ENCODE results near the gene ULBP1. TPM values are rescaled to one million over a fixed set of nuclear protein-coding genes. Genes with fewer than 3 reads are reported as not detected.
"Not testable (repeated sequence)": the region's sequence is repeated elsewhere in the genome, so short reads cannot be mapped to it uniquely, and the experiment has no call there.

ULBP1 gene
- total and polyA plus RNA-seq, 2 donors from 2014 or later = 0.47 to 0.72 TPM

DNA sequence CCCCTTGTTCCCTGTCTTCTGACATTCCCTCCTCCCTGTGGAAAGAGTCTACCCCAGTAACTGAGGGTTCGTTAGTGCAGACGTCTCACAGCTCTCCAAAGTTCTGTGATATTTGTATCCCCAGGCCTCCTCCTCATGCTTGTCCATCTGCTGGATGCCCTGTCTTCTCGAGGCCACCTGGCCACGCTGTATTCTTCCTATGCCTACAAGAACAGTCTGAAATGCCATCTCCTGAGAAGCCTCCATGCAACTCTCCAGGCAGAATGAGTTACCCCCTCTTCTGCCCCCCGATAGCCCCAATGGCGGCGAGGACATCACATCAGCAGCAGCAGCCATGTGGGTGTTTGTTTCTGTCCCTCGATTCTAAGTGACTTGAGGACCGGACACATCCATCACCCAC, 12.6 kb upstream of the ULBP1 start:
- intact Hi-C loops (cut with DNase I) = no loop called here
- FAIRE-seq (no peak), DNase-seq (no peak)
- Histone ChIP-seq H3K9me3 (ENCODE audit: control insufficient read depth in 2 of 3, insufficient read depth in 1 of 3, low read length in 3 of 3) (no peaks in the 10 kb centered on the region), H3K9ac (ENCODE audit: low read length in 3 of 3) (no peak overlapping the region), H3K4me3 (ENCODE audit: low read length in 3 of 3) (no peak overlapping the region), H3K27me3 (ENCODE audit: control insufficient read depth, insufficient read depth, low read length) (peaks cover 41% of the 10 kb centered on the region), H3K36me3 (ENCODE audit: control insufficient read depth in 2 of 3, insufficient read depth in 3 of 3, low read length in 3 of 3) (no peaks in the 10 kb centered on the region), H3K4me1 (ENCODE audit: control insufficient read depth in 2 of 3, insufficient read depth in 2 of 3, low read depth in 1 of 3, low read length in 3 of 3) (no peaks in the 10 kb centered on the region), H3K27ac (ENCODE audit: low read depth in 2 of 2, low read length in 2 of 2) (no peak overlapping the region)
- TF ChIP-seq, protein P1, sequence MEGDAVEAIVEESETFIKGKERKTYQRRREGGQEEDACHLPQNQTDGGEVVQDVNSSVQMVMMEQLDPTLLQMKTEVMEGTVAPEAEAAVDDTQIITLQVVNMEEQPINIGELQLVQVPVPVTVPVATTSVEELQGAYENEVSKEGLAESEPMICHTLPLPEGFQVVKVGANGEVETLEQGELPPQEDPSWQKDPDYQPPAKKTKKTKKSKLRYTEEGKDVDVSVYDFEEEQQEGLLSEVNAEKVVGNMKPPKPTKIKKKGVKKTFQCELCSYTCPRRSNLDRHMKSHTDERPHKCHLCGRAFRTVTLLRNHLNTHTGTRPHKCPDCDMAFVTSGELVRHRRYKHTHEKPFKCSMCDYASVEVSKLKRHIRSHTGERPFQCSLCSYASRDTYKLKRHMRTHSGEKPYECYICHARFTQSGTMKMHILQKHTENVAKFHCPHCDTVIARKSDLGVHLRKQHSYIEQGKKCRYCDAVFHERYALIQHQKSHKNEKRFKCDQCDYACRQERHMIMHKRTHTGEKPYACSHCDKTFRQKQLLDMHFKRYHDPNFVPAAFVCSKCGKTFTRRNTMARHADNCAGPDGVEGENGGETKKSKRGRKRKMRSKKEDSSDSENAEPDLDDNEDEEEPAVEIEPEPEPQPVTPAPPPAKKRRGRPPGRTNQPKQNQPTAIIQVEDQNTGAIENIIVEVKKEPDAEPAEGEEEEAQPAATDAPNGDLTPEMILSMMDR (IDR thresholded peaks at IDR 0.05; ENCODE audit: borderline replicate concordance, extremely low read depth, insufficient read depth) = no peak

DNA sequence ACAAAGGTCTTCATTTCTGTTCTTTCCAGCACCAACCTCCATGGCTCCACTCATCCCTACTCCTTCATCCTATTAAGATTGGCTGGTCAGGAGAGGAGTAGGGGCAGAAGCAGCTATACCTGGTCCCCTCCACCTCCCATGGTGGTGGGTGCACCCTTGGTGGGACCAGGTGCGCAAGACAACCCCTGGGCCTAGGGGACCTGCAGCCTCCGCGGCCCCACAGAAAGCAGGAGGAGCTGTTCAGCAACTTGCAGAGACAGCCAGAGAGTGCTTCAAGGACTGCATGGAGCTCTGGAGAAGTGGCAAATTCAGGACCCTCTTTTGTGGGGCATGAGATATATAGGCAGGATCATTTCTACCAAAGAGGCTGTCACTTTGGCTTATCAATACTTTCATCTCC, 12.1 kb upstream of the ULBP1 start:
- Histone ChIP-seq H3K9me3 (ENCODE audit: control insufficient read depth in 2 of 3, insufficient read depth in 1 of 3, low read length in 3 of 3) (no peaks in the 10 kb centered on the region), H3K4me1 (ENCODE audit: control insufficient read depth in 2 of 3, insufficient read depth in 2 of 3, low read depth in 1 of 3, low read length in 3 of 3) (no peaks in the 10 kb centered on the region), H3K27ac (ENCODE audit: low read depth in 2 of 2, low read length in 2 of 2) (no peak overlapping the region), H3K27me3 (ENCODE audit: control insufficient read depth, insufficient read depth, low read length) (peaks cover 44% of the 10 kb centered on the region), H3K36me3 (ENCODE audit: control insufficient read depth in 2 of 3, insufficient read depth in 3 of 3, low read length in 3 of 3) (no peaks in the 10 kb centered on the region), H3K9ac (ENCODE audit: low read length in 3 of 3) (no peak overlapping the region), H3K4me3 (ENCODE audit: low read length in 3 of 3) (no peak overlapping the region)
- no peak for FAIRE-seq
- intact Hi-C loops (cut with DNase I) = no loop called here
- TF ChIP-seq, protein P1 (IDR thresholded peaks at IDR 0.05; ENCODE audit: borderline replicate concordance, extremely low read depth, insufficient read depth) = no peak
- no peak for DNase-seq

DNA sequence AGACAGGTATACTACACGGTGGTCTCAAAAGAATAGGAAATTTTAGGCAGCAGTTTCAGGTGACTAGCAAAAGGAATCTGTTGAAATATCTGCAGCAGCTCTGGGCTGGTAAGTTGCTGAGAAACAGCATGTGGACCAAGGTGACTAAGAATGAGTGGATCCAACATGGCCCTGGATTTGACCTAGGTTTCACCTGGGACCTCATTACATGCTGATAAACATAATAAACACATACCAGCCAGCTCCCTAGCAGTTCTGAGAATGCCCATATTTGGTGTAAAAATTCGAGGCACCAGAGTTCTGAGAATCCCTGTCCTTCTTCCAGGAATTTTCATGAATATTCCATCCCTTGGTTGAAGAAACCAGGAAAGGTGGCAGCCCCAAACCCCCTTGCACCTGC, 10.4 kb upstream of the ULBP1 start:
- intact Hi-C loops (cut with DNase I); H3K4me1 ChIP-seq (ENCODE audit: control insufficient read depth in 2 of 3, insufficient read depth in 2 of 3, low read depth in 1 of 3, low read length in 3 of 3); H3K9me3 ChIP-seq (ENCODE audit: control insufficient read depth in 2 of 3, insufficient read depth in 1 of 3, low read length in 3 of 3); H3K4me3 ChIP-seq (ENCODE audit: low read length in 3 of 3); H3K36me3 ChIP-seq (ENCODE audit: control insufficient read depth in 2 of 3, insufficient read depth in 3 of 3, low read length in 3 of 3); FAIRE-seq; H3K27ac ChIP-seq (ENCODE audit: low read depth in 2 of 2, low read length in 2 of 2); H3K9ac ChIP-seq (ENCODE audit: low read length in 3 of 3): not testable (repeated sequence)
- DNase-seq = peak in 1 of 5 donors; percentile 5
- peaks cover 51% of the 10 kb centered on the region for H3K27me3 ChIP-seq (ENCODE audit: control insufficient read depth, insufficient read depth, low read length)

DNA sequence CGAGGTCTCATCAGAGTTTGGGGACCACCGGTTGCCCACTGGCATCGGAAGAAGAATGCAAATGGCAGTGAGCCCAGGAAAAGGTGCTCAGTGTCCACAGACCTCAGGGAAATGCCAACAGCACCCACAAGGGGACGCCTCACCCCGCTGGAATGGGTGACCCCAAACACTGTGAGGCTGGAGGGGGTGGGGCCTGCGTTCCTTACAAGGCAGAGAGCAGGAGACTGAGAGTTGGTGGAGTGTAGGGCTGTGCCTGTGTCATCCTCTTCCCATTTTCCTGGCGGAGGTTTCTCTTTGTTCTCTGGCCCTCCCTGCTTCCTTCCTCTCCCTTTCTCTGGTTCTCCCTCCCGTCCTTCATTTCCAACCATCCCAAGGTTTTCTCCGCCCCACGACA, 9.8 kb upstream of the ULBP1 start:
- H3K9me3 ChIP-seq (ENCODE audit: control insufficient read depth in 2 of 3, insufficient read depth in 1 of 3, low read length in 3 of 3); FAIRE-seq; H3K36me3 ChIP-seq (ENCODE audit: control insufficient read depth in 2 of 3, insufficient read depth in 3 of 3, low read length in 3 of 3); intact Hi-C loops (cut with DNase I); H3K4me1 ChIP-seq (ENCODE audit: control insufficient read depth in 2 of 3, insufficient read depth in 2 of 3, low read depth in 1 of 3, low read length in 3 of 3); H3K9ac ChIP-seq (ENCODE audit: low read length in 3 of 3); H3K4me3 ChIP-seq (ENCODE audit: low read length in 3 of 3); H3K27ac ChIP-seq (ENCODE audit: low read depth in 2 of 2, low read length in 2 of 2); DNase-seq: not testable (repeated sequence)
- H3K27me3 ChIP-seq (ENCODE audit: control insufficient read depth, insufficient read depth, low read length) = peaks cover 51% of the 10 kb centered on the region

DNA sequence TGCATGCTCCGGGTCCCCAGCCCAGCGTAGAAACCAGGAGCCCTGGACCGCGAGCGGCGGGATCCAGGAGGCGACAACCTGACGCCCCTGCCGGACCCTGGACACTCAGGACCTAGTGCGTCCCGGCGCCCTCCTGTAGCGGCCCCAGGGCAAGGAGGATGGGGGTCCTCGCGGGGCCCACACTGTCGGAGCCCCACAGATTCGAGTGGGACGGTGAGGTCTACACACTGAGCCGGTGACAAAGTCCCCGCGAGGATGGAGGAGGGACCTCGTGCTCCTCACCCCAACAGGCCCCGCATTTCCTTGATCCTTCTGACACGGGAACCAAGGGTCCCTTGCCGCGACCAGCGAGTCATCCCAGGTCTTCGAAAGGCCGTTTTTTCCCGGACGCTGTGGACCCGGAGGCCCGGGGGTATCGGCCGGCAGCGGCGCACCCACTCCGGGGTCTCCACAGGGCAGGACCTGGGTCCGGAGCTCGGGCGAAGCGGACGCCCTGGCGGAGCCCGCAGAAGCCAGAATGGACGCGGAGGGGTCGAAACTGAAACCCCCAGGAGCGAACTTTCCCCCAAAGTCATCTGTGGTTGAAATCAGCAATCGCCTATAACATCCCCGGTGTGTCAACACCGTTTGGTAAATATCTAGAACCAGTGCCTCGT, 9.3 kb upstream of the ULBP1 start:
- peaks cover 52% of the 10 kb centered on the region for H3K27me3 ChIP-seq (ENCODE audit: control insufficient read depth, insufficient read depth, low read length)
- H3K36me3 ChIP-seq (ENCODE audit: control insufficient read depth in 2 of 3, insufficient read depth in 3 of 3, low read length in 3 of 3); H3K9me3 ChIP-seq (ENCODE audit: control insufficient read depth in 2 of 3, insufficient read depth in 1 of 3, low read length in 3 of 3); H3K4me3 ChIP-seq (ENCODE audit: low read length in 3 of 3); H3K27ac ChIP-seq (ENCODE audit: low read depth in 2 of 2, low read length in 2 of 2); intact Hi-C loops (cut with DNase I); FAIRE-seq; H3K4me1 ChIP-seq (ENCODE audit: control insufficient read depth in 2 of 3, insufficient read depth in 2 of 3, low read depth in 1 of 3, low read length in 3 of 3); H3K9ac ChIP-seq (ENCODE audit: low read length in 3 of 3): not testable (repeated sequence)
- DNase-seq = peak in 1 of 5 donors; percentile 7

DNA sequence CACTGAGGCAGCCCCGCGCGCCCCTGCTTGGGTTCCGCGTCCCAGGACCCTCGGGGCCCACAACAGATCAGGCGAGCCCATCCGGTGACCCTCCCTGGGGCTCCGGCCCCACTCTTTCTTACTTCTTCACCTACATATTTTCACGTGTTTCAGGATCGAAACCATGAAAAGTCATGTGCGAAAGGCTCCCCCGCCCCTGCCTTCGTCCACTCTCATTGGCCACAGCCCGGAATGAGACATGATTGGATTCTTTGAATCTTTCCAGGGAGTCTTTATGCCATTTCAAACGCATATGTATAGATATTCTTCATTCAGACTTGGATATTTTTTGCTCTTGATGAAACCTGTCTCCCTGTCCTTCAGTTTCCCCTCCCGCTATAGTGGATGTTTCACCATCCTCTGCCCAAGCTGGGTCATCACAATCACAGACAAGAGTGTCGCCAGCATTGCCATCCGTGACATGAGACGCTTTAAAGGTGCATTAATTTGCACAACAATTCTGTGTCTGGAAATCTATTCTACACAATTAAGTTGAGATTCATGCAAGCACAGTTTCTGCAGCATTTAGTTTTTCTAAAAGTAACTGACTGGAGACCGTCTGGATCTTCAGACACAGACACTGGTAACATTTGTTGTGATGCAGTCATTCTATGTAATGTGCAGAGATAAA, 8.6 kb upstream of the ULBP1 start:
- H3K4me3 ChIP-seq (ENCODE audit: low read length in 3 of 3); H3K36me3 ChIP-seq (ENCODE audit: control insufficient read depth in 2 of 3, insufficient read depth in 3 of 3, low read length in 3 of 3); H3K9me3 ChIP-seq (ENCODE audit: control insufficient read depth in 2 of 3, insufficient read depth in 1 of 3, low read length in 3 of 3); FAIRE-seq; H3K27ac ChIP-seq (ENCODE audit: low read depth in 2 of 2, low read length in 2 of 2); intact Hi-C loops (cut with DNase I); H3K4me1 ChIP-seq (ENCODE audit: control insufficient read depth in 2 of 3, insufficient read depth in 2 of 3, low read depth in 1 of 3, low read length in 3 of 3); H3K9ac ChIP-seq (ENCODE audit: low read length in 3 of 3): not testable (repeated sequence)
- peaks cover 52% of the 10 kb centered on the region for H3K27me3 ChIP-seq (ENCODE audit: control insufficient read depth, insufficient read depth, low read length)
- peak in 1 of 5 donors; percentile 5 for DNase-seq
